Activated CD8-positive, alpha-beta memory T cell treated with anti-CD3 and anti-CD28 coated beads, Interleukin-2, amount 50 U/mL, for 1 hour (primary cell): Measurements from ENCODE around the gene SLC17A7.
"Not testable (repeated sequence)": the region's sequence is repeated elsewhere in the genome, so short reads cannot be mapped to it uniquely, and the experiment has no call there.

Source experiments
- DNase-seq: peaks from one replicate; pipeline ENCODE4 v3.0.0-alpha.2; 2020; ENCODE audit errors: extremely low read depth

Gene SLC17A7

DNA sequence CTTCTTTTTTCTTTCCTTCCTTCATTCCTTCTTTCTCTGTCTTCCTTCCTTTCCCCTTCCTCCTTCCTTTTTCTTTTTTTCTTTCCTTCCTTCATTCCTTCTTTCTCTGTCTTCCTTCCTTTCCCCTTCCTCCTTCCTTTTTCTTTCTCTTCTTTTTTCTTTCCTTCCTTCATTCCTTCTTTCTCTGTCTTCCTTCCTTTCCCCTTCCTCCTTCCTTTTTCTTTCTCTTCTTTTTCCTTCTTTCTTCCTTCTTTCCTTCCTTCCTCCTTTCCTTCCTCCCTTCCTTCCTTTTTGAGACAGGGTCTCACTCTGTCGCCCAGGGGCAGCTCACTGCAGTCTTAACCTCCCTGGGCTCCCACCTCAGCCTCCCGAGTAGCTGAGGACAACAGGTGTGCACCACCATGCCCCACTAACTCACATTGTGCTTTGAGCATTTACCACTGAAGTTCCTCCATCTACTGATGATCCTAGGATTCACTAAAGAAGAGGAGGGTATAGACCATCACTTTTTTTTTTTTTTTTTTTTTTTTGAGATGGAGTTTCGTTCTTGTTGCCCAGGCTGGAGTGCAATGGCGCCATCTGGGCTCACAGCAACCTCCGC lies 2.9 kb upstream of the SLC17A7 start:
- not testable (repeated sequence) for DNase-seq

- peak; percentile 87 for DNase-seq
These were observed 2.2 kb upstream of the SLC17A7 start for GRCh38 chr19:49443366-49444099.

DNA sequence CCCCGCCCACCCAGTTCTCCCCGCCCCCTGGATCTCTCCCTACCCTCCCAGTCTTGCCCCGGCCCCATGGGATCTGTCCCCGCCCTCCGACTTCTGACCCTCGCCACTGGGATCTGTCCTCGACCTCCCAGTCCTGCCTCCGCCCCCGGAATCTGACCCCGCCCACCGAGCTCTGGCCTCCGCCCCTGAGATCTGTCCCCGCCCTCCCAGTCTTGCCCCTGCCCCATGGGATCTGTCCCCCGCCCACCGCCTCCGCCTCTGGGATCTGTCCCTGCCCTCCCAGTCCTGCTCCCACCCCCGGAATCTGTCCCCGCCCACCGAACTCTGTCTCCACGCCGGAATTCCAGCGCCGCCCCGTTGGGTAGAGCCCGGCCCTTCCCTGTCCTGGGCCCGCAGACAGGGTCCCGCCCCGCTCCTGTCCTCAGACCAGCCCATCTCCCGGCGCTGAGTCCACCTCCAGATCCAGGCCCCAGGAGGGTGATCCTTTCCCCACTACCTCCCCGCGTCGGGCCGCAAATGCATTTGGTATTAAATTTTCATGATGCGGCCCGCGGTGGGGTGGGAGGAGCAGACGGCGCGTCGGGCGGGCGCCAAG lies 1.5 kb upstream of the SLC17A7 start:
- DNase-seq = no peak

GRCh38 chr19:49442354-49442753 lies 1.0 kb upstream of the SLC17A7 start:
- DNase-seq = no peak

DNA sequence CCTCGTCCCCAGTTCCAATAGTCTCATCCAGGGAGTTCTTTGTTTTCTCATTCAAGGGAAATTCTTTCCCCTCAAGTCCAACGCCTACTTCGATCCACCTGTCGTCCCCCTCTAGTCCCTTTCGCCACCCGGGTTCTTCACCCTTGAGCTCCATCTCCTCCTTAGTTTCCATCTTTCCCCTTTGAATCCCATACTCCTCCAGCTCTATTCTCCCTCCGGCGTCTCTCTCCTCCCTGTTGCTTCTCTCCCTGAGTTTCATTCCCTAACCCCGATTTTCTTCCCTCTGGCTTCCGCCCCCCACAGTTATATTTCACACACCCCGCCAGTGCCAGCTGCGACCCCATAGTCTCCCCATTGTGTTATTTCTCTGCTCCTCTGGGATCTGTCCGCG lies 628 bp upstream of the SLC17A7 start:
- DNase-seq = no peak

- DNase-seq = no peak
These were observed 703 bp downstream of the SLC17A7 start for GRCh38 chr19:49440439-49441209.

GRCh38 chr19:49439836-49440235 lies 1.5 kb downstream of the SLC17A7 start:
- no peak for DNase-seq

GRCh38 chr19:49438261-49438660 lies 3.1 kb downstream of the SLC17A7 start:
- DNase-seq = no peak

DNA sequence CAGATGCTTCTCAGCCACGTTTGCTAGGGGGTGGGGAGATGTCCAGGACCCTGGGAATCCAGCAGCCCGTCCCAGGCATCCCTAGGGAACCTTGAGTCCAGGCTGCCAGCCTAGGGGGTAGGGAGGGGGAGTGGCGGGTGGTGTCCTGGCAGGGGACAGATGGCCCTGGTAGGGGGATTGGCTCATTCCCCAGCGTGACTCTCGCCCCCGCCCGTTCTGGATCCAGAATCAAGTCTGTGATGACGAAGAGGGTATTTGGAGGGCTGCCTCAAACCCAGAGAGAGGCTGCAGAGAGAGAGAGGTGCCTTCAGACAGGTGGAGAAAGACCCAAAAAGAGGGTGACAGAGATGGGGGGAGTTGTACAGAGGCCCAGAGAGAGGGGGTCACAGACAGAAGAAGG lies 4.1 kb downstream of the SLC17A7 start:
- no peak for DNase-seq

DNA sequence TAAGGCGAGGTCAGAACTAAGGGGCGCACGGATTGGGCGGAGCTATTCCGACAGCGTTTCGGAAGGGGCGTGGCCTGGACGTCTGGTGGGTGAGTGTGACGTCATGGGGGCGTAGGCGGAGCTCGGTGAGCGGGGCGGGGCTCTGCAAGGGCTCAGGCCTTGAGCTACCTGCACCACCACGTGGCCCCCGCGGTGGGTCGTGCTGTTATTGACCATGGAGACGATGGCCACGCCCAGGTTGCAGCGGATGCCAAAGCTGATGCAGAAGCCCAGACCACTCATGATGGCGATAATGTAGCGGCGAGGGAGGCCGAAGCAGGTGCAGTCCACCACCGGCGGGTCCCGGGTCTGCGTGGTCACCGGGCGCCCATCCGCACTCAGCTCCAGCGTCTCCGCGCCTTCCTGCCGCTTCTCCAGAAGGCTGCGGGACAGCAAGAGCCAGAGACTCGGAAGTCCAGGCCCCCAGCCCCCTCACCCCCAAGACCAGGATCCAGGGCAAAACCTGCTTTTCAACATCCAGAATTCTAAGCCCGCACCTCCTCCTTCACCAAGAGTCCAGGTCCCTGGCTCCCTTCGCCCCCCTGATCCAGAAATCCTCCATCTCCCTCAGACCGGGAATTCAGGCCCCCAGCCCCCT lies 4.8 kb downstream of the SLC17A7 start:
- DNase-seq = no peak

GRCh38 chr19:49435670-49436069 lies 5.7 kb downstream of the SLC17A7 start:
- DNase-seq = no peak

DNA sequence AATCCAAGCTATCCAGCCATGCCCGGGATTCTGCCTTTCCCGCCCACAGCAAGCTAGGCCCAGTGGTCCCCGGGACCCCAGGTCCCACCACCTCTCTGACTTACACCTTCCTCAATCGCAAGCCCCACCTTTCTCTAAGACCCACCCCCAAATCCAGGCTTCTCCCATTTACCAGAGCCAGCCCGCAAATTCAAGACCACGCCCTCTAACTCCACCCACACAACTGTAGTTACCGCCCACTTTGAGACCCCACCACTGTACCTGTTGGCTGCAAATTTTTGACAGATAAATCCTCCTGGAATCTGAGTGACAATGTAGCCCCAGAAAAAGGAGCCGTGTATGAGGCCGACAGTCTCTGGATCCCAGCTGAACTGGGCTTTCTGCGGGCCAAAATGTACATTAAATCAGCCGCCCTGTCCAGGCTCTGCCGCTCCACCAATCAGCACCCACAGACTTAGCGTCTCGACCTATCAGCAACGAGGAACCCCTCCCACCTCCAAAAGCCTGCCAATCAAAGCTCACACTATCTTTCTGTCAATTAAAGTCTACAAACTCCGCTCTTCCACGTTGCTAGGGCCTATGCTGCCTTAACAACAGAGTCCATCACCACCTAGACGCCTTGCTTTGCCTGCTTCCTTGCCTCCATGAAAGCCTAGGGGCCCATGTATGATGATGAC lies 6.3 kb downstream of the SLC17A7 start:
- no peak for DNase-seq

GRCh38 chr19:49433240-49433901 lies 8.0 kb downstream of the SLC17A7 start:
- no peak for DNase-seq

GRCh38 chr19:49432141-49433073 lies 8.9 kb downstream of the SLC17A7 start:
- no peak for DNase-seq

DNA sequence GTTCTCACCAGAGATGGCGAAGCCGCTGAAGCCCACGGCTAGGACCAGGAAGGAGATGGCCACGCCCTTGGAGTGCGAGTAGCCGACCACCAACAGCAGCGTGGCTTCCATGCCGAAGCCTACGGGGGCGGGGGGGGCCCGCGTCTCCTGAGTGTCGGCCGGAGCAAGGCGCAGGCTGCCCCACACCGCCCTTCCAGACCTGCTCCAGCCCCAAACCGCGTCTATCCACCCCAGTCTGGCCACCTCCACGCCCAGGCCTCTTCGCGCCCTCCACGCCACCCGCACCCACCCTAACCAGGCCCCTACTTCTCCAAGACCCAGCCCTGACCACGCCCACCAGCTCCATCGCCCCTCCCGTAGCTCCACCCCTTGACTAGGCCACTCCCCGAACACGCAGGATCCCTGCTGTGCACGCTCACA lies 10.0 kb downstream of the SLC17A7 start:
- no peak for DNase-seq

DNA sequence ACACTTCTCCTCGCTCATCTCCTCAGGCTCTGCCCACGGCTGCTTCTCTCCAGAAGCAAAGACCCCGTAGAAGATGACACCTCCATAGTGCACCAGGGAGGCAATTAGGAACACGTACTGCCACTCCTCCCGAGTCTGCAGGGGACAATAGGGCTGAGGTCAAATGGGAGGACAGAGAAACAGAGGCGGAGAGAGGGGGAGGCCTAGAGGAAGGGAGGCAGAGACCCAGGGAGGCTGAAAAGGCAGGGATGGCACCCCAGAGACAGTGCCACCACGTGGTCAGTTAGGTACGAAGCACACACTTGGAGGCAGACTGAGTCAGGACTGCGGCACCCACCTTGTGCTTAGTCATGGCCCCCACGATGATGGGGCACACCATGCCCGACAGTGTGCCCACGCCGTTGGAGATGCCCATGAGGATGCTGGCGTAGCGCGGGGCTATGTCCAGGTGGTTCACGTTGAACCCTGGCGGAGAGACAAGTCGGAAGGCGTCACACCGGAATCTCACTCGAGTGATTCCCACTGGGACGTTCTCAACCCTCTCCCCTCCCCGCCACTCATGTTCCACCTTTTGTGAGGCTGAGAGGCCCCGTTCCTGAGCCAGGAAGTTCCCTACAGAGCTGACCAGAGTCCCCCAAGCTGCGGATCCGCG lies 10.5 kb downstream of the SLC17A7 start:
- DNase-seq = no peak

DNA sequence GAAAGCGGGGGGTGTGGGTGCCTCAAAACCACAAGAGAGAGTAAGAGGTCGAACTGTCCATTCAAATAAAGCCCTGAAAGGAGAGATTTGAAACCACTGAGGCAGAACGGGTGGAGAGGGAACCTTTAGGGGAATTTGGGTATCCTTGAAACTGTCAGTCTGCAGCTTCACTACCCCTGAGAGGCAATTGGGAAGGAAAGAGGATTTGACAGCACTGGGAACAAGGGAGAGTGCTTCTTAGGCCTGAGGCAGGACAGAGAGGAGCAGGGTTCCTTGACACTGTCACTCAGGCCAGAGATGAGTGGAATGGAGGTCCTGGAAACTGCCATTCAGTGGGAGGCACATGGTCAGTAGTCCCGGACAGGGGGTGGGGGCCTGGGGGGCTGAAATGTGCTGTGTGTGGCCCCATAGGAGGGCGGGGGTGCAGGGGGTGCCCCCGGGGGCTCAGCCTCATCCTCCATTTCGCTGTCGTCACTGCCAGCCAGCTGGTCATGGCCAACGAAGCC lies 11.1 kb downstream of the SLC17A7 start:
- DNase-seq = no peak

DNA sequence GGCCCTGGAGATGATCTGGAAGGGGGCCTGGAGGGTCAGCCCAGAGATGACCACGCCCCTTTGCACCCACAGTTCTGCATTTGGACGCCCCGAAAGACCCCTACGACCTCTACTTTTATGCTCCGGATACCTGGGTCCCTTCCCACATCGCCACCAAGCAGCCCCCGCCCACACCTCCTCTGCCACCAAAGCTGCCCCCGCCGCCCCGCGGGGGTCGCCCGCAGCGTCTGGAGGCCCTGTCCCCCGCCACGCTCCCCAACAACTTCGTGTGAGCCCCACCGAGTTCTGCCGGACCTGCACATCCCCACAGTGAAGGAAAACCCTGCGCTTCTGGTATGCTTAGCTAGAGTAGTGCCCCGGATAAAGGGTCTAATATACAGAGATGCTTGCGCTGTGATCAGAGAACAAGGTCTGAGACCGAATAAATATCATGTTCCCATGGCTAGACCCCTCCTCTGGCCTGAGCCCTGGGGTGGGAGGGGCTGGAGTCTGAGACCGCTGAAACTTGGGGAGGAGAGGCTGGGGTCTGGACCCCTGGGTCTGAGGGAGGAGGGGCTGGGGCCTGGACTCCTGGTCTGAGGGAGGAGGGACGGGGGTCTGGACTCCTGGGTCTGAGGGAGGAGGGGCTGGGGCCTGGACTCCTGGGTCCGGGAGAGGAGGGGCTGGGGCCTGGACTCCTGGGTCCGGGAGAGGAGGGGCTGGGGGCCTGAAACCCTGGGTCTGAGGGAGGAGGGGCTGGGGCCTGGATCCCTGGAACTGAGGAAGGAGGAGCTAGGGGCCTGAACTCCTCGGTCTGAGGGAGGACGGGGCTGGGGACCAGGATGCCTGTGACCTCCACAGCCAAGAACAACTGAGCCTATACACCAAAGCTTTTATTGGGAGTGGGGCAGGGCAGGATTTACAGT lies 12.5 kb downstream of the SLC17A7 start:
- DNase-seq = no peak
